Adrenal gland (tissue), 5 donors: Measurements from ENCODE around the gene CHST11.

ENCODE experiments used
- POLR2A ChIP-seq, 2 donors: fragments of 450-650 bp; IDR thresholded peaks; one replicate each; pipeline ENCODE4 v1.6.1; 2017; ENCODE audit warnings: antibody characterized with exemption in 2 of 2, mild to moderate bottlenecking in 2 of 2, moderate library complexity in 1 of 2
- TF ChIP-seq, protein P1 (sequence below), 6 experiments: fragments of 450-650 bp in 4 of 6; fragments of 200-600 bp in 2 of 6; sonication (generic) in 1 of 6; IDR thresholded peaks; 1 replicate in 5 of 6; 2 replicates in 1 of 6; pipeline versions ENCODE4 v1.5.1 to v1.8.0; 2016 to 2021; ENCODE audit warnings: antibody characterized with exemption in 6 of 6, mild to moderate bottlenecking in 2 of 6, moderate library complexity in 1 of 6
- donor health status: DM: no; HTN: no; CAD: no.

DNA sequence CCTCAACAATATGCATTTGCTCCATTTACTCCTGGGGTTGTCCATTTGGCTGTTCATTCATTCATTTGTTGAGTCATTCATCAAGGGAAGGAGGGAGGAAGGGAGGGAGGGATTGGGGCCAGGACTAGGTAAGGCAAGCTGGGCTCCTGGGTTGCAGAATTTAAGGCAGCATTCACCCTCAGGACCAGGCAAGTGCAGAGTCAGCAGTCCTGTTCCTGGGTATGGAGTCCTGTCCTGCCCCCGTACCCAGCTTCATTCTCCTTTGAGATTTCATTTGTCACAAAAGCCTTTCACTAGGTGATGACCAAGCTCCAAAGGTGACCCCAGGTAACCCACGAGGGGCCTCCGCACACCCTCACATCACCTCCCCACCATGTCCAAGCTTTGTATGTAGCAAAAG lies 178.1 kb downstream of the CHST11 start:
- TF ChIP-seq, protein P1, sequence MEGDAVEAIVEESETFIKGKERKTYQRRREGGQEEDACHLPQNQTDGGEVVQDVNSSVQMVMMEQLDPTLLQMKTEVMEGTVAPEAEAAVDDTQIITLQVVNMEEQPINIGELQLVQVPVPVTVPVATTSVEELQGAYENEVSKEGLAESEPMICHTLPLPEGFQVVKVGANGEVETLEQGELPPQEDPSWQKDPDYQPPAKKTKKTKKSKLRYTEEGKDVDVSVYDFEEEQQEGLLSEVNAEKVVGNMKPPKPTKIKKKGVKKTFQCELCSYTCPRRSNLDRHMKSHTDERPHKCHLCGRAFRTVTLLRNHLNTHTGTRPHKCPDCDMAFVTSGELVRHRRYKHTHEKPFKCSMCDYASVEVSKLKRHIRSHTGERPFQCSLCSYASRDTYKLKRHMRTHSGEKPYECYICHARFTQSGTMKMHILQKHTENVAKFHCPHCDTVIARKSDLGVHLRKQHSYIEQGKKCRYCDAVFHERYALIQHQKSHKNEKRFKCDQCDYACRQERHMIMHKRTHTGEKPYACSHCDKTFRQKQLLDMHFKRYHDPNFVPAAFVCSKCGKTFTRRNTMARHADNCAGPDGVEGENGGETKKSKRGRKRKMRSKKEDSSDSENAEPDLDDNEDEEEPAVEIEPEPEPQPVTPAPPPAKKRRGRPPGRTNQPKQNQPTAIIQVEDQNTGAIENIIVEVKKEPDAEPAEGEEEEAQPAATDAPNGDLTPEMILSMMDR (IDR thresholded peaks at IDR 0.05): no peak
- TF ChIP-seq POLR2A (IDR thresholded peaks at IDR 0.05): no peak
